Pons (tissue), 1 donor: ENCODE results near the gene AMIGO1.
A peak's percentile ranks its signal among the peaks of the same experiment; 100 is the strongest.
"Not testable (repeated sequence)": the region's sequence is repeated elsewhere in the genome, so short reads cannot be mapped to it uniquely, and the experiment has no call there.

Source experiments
- DNase-seq: peaks from one replicate; pipeline ENCODE4 v3.0.0-alpha.2; 2016; ENCODE audit warnings: low spot score

AMIGO1 gene

DNA sequence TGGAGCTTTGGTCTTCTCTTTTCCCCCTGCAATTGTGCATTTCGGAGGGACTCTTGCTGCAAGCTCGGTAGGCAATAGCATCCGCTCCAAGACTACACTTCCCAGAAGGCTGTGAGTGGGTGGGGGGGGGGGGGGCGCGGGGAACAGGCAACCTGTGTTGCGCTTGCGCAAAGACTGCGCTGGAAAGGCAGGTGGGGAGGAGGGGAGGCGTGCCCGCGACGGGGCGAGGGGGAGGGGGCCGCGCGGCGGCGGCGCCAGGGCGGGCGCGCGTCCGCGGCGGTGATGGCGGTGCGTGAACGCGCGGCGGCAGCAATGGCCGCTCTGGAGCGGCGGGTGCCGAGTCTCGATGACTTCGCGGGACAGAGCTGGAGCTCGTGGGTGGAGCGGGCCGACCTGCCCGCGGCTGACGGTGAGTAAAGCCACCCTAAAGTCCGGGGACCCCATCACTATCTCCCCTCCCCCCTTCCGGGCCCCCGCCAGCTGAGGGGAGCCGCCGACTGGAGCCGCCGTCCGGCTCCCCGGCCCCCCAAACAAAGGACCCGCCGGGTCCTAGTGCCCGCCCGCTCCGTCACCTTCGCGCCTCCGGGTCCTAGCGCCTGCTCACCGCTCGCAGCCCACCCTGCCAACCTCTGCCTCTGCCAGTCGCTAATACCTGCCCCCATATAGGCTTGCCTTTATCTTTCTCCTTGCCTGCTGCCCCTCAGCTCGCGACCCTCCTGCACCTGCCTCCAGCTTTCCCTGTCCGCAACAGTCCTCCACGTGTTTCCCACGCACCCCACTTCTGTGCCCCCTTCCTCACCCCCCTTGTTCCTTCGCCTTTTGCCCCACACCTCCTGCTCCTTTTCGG lies 25.6 kb downstream of the AMIGO1 start, which contains the start of gene ATXN7L2:
Gene ATXN7L2 (plus strand): TSS at position 234 of the 847 bp plus-strand sequence. CDS start 49 bp downstream, at position 283.
- peak; percentile 91 for DNase-seq

GRCh38 chr1:109482791-109483671 lies 26.5 kb downstream of the AMIGO1 start:
- no peak for DNase-seq

- DNase-seq, result no peak
Measured at GRCh38 chr1:109482242-109482641, 27.3 kb downstream of the AMIGO1 start.

- no peak for DNase-seq
Measured at GRCh38 chr1:109481646-109482045, 27.9 kb downstream of the AMIGO1 start.

DNA sequence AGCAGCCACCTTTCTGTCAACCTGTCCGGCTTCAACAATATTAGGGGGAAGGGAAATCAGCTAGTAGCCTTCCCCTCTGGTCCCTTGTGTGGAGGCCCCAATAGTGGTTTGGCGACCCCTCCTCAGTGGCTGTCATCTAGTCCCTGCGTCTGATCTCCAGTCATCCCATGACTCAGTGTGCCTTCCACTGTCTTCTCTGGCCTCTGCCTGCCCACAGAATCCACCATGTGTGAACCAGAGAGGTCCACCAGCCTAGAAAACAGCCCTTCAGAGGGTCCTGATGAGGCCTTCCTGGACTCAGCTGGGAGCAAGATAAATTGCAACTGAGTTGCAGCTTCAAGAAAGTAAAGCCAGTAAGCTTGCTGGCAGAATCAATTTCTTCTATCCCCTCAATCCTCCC lies 29.6 kb downstream of the AMIGO1 start:
- DNase-seq, result no peak

DNA sequence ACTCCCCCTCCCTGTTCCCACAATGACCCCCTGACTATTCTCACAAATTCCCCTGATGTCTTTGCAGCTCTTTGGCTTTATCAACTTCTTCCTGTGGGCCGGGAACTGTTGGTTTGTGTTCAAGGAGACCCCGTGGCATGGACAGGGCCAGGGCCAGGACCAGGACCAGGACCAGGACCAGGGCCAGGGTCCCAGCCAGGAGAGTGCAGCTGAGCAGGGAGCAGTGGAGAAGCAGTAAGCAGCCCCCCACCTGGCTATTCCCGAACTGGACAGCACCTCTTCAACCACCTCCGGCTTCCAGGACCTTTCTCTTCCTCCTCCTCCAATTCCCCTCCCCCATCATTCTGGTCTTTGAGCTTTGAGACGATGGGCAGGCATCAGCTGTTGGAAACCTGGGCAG lies 30.2 kb downstream of the AMIGO1 start:
- DNase-seq, result no peak

- DNase-seq, result no peak
Measured at GRCh38 chr1:109478806-109479205, 30.7 kb downstream of the AMIGO1 start.

- DNase-seq, result no peak
Measured at GRCh38 chr1:109477821-109478220, 31.7 kb downstream of the AMIGO1 start.

DNA sequence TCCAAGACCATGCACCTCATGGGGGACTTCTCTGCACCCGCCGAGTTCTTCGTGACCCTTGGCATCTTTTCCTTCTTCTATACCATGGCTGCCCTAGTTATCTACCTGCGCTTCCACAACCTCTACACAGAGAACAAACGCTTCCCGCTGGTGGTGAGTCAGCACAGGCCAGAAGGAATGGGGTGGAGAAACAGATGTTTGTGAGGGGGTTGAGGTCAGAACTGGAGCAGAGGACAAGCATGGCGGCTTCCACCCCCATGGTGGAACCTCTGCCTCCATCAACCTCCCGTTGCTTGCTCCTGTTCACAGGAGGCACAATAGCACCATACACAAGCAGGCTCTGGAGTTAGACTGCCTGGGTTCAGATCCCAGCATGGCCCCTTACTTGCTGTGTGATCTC lies 32.7 kb downstream of the AMIGO1 start:
- DNase-seq, result no peak

DNA sequence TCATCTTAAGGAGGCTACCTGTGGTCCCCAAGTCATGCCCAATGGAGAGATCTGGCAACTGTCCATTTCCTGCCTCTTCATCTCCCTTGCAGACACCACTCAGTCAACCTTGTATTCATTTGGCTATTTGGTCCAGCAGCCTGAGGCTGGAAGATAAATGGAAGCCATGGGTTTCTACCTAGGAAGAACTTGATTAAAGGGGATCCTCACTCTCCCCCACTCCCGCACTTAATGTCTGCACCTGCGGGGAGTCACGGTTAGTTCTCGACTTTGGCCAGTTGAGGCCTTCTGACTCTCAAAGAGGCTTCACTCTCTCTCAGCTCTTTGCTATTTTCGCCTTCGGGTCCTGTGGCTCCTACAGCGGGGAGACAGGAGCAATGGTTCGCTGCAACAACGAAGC lies 34.3 kb downstream of the AMIGO1 start:
- no peak for DNase-seq

- no peak for DNase-seq
Measured at GRCh38 chr1:109474697-109475096, 34.8 kb downstream of the AMIGO1 start.

DNA sequence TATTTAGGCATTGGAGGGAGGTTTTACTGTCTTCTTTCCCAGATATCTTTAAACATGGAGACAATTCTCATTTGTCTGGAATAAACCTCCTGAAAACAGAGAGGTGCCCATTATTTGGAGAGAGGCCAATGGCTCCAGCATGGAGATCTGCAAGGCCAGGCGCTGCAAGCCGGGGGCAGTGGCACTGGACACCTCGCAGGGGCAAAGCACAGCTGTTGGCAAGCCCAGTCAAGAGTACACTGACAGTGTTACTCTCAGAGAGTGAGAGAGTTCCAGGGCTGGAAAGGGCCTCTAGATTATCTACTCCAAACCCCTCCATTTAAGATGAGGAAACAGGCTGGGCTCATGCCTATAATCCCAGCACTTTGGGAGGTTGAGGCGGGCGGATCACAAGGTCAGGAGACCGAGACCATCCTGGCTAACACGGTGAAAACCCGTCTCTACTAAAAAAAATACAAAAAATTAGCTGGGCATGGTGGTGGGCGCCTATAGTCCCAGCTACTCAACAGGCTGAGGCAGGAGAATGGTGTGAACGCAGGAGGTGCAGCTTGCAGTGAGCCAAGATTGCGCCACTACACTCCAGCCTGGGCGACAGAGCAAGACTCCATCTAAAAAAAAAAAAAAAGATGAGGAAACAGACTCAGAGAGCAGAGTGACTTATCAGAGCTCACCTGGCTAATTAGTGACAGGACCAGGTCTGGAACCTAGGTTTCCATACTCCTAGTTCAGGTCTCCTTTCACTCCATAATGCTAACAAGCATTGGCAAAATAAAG lies 36.1 kb downstream of the AMIGO1 start:
- DNase-seq, result not testable (repeated sequence)

- no peak for DNase-seq
Measured at GRCh38 chr1:109472779-109473178, 36.7 kb downstream of the AMIGO1 start.

DNA sequence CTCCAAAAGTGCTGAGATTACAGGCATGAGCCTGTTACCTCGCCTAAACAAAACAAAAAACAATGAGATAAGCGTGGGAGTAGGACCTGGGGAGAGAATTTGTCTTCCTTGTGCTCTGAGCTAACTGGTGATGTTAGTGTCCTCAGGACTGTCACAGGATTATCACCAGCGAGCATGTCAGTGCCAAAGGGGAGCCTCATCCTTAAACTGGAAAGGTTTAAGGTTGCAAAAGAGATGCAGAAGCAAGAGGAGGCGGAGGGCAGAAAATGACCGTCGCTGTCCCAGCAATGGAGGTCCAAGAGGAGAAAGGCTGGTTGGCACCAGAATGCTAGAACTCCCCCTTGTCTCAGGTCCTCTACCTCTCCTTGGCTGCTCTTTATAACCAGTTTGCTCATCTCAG lies 39.3 kb downstream of the AMIGO1 start:
- no peak for DNase-seq

- no peak for DNase-seq
Measured at GRCh38 chr1:109468903-109469302, 40.6 kb downstream of the AMIGO1 start.

DNA sequence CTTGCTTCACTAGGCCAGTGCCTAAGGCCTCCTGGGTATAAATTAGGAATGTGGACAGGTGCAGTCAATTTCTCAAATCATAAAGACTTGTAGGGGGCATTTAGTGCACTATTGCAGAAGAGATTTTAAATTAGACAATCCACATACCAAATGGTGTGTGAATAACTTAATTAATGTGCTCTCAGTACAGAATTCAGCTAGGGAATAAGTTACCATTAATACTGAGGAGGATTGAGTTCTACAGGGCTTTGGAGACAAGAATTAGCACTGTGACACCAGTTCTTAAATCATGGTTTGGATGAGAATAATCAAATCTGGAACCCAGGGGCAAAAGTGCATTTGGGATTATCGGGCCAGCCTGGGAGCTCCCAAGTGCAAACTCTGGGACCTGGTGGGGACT lies 41.5 kb downstream of the AMIGO1 start:
- no peak for DNase-seq

DNA sequence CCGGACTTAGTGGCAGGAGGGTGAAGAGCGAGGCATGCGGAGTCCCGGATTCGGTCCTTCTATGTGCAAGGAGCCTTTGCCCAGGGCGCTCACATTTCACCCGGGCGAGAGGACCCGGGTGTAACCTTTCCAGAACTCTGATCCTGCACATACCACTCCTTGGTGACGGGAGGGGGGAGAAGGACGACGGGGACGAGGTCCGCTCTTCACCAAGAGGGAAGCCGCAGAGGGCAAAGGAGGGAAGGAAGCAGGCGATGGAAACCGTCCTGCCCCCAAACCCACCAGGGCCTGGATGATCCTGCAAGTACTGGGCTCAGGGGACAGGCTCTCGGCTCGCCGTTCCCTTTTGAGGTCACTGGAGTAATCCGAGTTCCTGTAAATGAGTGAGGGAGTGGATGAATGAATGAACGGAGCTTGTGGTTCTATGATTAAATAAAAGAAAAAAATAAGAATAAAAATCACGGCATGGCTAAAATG lies 42.2 kb downstream of the AMIGO1 start:
- no peak for DNase-seq

DNA sequence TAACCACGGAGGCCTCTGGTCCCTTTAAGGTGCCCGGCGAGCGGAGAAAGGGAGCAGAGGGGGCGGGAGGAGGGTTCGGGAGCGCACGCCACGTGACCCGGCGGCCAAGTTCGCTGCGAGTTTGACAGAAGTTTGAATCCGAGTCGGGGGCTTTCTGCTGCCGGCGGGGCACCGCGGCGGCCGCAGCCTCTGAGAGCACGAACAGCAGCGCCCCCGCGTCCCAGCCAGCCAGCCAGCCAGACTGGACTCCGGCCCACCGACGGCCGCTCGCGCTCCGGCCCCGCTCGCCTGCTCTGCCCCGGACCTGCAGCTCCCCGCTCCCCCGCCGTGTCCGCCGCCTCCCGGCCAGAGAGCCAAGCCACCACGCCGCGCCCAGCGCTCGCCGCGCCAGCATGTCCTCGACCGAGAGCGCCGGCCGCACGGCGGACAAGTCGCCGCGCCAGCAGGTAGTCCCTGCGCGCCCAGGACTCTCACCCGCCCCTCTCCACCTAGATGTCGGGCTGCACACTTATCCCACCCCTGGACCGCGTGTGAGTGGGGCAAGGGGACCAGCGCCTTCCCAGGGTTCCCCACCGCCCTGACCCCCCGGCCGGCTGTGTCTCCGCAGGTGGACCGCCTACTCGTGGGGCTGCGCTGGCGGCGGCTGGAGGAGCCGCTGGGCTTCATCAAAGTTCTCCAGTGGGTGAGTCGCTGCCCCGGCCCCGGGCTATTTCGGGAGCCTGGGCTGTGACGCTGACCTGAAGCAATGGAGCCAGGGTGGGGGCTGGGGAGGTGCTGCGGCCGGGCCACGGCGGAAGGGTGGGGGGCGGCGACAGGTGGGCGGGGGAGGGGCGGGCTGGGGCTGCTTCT lies 42.9 kb downstream of the AMIGO1 start, which contains the start of gene SYPL2:
Gene SYPL2 (plus strand): TSS at position 95 of the 849 bp plus-strand sequence. CDS start 298 bp downstream, at position 393.
- DNase-seq, result no peak

- DNase-seq, result no peak
Measured at GRCh38 chr1:109466125-109466451, 43.4 kb downstream of the AMIGO1 start.

DNA sequence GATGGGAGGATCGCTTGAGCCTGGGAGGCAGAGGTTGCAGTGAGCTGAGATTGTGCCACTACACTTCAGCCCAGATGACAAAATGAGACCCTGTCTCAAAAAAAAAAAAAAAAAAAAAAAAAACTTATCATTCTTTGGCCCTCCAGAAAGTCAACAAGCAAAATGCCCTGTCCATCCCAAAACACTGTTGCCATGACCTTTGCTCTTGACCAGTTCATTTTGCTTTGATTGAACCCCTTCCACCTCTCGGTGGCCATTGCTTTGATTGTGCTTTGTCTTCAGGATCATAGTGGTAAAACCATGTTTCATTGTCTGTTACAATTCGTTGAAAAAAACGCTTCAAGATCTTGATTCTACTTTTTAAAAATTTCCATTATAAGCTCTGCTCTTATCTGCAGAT lies 51.7 kb downstream of the AMIGO1 start:
- no peak for DNase-seq

- no peak for DNase-seq
Measured at GRCh38 chr1:109454497-109455133, 54.9 kb downstream of the AMIGO1 start.
